Stromal cell of bone marrow (primary cell): ENCODE results near the gene AOPEP.

Experiments used
- DNase-seq: peaks from one replicate; pipeline ENCODE4 v3.0.0-alpha.2; 2012; ENCODE audit warnings: low read depth

The AOPEP gene

DNA sequence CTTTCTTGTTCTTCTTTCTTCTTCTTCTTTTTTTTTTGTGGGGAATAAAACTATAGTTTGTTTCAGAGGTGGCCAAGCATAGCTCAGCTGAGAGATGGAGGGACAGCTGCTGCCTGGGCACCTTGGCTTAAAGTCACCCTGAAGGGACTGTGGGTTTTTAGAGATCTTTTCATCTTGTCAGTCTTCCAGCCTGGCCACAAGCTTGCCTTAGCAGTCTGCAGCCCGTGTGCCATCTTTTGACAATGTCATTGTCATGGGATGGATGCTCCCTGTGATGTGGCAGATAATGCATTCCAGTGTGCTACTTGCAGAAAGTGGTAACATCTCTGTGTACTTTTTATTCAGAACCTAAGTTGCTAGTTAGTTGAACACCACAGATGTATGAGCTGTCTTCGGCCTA, 310.2 kb downstream of the AOPEP start:
- DNase-seq = no peak

- DNase-seq = no peak
Observed at GRCh38 chr9:95037789-95038521, 311.5 kb downstream of the AOPEP start.

DNA sequence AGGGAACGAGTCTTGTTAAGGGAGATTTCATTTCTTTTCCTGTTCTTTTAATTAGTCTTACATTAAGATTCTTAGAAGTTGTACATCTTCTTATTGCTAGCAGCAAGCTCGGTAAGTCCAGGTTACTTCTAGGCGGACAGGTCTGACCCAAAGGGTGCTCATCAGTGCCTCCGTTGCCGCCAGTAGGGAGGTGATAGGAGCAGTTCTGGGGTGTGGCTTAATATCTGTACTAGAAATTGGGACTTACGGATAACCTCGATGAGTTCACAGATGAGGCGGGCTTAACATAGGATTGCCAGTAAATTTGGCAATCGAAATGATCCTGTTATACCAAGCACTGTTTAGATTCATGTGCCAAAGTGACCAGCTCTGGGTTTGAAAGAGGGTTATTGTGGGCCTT, 312.2 kb downstream of the AOPEP start:
- no peak for DNase-seq

DNA sequence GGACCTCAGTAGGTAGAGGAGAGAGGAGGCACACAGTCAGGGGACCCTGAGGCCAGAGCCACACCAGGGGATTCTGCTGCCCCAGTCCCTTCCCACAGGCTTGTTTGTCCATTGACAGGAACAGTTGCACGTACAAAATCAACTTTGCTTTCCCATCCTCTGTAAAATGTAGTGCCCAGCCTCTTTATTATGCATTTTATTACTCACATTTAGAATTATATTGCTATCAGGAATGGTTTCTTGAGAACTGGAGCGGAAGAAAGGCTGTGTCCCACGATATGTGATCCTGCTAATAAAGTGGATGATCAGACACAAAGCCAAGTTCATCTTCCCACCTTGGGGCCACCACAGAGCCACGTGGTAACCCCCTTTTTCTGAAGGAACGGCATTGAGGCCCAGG, 313.6 kb downstream of the AOPEP start:
- no peak for DNase-seq

GRCh38 chr9:95043826-95044225, 317.3 kb downstream of the AOPEP start:
- no peak for DNase-seq

- DNase-seq = no peak
Observed at GRCh38 chr9:95044731-95045508, 318.4 kb downstream of the AOPEP start.

DNA sequence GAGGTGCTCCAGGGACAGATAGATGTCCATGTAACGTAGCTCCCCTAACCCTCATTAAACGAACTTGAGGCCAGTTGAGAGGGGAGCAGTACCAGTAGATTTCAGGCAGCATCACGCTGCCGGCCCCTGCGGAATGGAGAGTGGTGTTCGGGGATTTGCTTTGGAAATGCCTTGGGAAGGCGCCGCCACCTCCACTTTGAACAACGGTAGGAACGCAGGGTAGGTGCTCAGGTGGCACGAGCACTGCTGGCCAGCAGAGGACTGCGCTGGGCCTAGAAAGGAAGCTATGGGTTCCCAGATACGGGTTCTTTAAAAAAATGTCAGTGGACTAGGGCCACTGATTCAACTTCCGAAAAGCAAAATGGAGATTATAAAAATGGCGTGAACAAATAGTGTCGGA, 319.3 kb downstream of the AOPEP start:
- no peak for DNase-seq

GRCh38 chr9:95047452-95048224, 321.1 kb downstream of the AOPEP start:
- no peak for DNase-seq

DNA sequence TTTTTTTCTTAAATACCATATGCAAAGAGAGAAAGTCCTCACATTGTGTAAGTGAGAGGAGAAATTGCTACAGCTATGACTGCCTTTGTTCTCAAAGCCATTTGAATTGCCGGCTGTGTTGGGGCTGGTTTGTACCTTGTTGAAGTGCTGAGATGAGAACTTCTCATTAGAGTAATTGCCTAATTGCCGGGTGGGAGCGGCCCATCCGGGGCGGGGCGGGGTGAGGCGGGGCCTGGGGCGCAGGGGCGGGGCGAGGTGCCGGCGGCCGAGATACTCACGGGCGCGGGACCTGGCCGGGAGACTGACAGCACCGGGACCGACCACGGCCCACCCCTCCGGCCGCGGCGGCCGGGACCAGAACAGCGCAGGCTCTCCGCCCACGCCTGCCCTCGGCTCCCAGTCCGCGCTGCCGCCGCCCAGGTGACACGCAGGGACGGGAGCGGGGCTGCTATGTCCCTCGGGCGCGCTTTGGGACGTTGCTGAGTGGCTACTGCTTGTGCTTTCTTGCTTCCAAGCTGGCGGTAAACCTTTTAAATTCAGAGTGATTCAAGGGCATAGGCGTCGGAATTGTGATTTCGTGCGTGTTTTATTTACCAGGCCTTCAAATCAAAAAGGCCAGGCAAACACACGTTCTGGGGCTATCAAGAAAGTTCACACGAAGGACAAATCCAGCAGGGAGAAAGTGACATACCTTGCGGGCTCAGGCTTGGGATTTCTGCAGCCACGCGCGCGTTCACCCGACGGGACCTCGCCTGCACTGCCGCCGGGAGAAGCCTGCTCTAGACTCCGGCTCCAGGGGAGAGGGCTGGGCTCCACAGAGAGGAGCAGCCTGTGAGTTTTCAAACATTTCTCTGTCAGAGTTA, 322.0 kb downstream of the AOPEP start:
- no peak for DNase-seq

DNA sequence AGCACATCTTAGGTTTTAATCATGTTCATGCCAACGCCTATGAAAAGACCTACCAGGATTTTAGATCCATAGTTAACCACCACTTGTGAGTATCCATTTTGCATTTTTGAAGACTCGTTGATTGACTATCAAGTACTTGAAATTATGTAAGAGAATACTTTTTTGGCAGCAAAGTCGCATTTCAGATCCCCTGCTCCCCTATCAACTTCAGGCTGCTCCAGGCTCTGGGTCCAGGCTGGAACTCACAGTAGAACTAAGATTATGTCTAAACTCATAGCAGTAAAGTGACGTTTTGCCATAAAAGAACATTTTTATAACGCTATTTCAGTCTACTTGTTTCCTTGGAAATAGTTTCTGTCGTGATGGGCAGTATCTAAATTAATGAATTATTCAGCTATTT, 323.3 kb downstream of the AOPEP start:
- no peak for DNase-seq

GRCh38 chr9:95053611-95054570, 327.4 kb downstream of the AOPEP start:
- DNase-seq = no peak

DNA sequence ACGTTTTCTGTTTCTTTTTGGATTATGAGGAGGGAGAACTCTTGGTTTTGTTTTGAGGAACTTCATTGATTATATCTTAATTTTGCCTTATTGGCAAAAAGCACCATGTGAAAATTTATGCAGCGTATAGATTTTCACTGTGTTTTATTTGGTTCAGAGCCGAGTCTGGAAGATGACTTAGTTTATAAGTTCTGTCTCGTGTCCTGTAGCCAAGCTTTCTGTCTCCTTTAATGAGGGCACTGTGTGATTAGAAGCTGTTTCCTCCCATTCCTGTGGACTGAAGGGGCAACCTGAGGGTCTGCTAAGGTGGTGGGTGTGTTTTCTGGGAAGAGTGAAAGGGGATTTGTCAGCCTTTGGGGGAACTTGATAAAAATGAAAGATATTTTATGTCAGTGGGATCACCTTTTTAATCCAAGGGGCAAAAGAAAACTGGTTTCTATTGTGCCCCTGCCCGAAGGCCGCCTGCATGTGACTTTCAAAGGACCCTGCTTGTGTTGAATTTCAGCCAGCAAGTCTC, 328.9 kb downstream of the AOPEP start:
- DNase-seq = no peak

- no peak for DNase-seq
Observed at GRCh38 chr9:95055851-95056551, 329.5 kb downstream of the AOPEP start.

- no peak for DNase-seq
Observed at GRCh38 chr9:95057101-95057500, 330.6 kb downstream of the AOPEP start.

DNA sequence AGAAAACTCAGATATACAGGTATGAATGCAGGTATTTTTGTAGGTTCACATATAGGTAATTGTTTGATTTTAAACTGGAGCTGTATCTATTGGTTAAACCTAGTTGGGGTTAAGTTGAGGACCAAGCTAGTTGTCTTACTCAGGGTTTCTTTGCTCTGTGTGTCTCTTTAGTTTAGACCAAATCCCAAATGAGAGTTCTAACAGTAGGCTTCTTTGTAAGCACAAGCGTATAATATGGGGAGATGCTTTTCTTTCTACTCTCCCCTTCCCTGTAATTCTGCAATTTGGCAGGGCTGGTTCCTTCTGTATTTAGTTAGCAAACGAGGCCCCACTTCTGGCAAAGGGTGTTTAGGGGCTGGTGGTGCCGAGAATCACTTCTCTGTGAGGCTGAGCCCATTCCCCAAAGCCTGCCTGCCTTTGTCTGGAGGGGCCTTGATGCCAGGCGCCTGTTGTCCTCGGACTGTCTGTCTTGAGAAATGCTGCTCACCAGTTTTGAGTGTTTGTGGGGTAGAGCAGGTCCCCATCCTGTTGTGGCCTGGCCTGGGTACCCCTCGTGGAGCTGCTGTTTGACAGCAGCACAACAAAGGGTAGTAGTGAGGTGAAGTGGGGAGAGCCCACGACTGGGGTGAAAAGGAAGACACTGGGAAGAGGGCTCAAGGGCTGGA, 331.8 kb downstream of the AOPEP start:
- no peak for DNase-seq

DNA sequence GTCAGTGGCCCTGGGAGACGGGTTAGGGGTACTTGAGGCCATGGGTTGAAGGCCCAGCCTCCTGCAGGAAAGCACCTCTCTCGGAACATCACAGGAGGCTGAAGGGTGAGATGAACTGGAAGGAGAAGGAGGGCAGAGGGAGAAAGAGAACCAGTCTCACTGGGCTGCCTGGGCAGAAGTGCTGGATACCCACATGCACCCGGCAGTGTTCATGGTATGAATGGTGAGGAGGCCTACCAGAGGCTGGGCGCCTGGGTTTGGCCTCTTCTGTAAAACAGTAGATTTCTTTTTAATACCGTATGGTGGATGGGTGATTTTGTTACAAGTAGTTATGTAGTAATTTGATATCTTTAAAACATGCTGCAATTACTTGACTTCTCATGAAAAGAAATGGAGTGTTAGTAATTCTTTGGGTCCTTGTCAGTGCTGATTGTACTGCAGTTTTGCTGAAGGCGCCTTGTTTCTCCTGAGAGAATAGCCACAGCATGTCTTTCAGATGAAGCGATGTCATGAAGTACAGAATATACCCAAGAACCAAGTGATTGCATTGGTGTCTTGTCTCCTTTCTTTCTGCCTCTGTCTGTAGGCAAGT, 332.4 kb downstream of the AOPEP start:
- DNase-seq = no peak

DNA sequence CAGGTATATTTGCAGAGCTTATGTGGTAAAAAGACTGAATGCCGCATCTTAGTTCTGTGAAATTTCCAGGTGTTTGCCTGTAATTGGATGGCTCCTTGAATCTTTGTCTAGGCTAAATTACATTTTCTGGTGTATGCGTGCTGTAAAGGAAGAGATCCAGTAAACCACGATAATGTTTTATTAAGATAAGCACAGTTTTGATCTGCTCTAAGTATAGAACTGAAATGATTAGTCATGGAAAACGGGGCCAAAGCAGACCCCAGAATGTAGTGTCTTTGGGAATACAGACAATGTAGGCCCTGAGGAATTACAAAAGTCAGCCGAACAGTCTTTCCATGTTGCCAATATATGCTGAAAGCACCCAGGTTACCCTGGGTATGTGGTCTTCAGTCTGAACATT, 333.7 kb downstream of the AOPEP start:
- DNase-seq = no peak

DNA sequence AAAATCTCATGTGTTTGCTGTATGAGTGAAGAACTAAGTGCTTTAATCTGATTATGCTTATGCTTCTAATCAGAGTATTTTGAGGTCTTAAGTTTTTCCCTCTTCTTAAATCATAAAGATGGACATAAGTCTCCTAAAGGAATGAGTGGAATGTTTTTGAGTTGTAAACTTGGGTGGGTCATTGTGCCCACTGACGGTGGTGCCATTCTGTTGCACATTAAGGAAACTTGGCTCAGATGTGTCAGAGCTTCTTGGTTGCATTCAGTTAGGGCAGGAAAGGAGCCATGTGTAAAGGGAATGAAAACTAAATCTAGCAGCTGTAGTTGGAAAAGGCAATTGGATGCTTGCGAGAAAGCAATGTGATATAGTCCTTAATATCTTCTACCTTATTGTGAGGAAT, 334.4 kb downstream of the AOPEP start:
- no peak for DNase-seq
